ENCODE results near the gene GMPR2.

The GMPR2 gene

DNA sequence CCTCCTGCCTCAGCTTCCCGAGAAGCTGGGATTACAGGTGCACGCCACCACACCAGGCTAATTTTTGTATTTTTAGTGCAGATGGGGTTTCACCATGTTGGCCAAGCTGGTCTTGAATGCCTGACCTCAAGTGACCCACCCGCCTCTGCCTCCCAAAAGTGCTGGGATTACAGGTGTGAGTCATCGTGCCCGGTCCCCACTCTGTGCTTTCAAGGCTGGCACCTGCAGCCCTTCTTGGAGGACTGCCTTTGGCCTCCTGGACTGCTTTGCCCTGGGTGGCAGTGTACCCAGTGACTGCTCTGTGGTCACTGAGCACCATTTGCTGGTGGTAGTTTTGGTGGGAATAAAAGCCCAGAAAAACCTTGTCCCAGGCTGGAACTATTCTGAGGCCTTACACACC lies 54.3 kb downstream of the GMPR2 start:
- no peak for TF ChIP-seq EP300 (IDR thresholded peaks at IDR 0.05; ENCODE audit: borderline replicate concordance)
- TF ChIP-seq CREB1 (IDR thresholded peaks at IDR 0.05; ENCODE audit: low read depth) = no peak
- no peak for TF ChIP-seq EGR1 (IDR thresholded peaks at IDR 0.05)
- TF ChIP-seq ZBTB7A (IDR thresholded peaks at IDR 0.05; ENCODE audit: low read depth) = no peak
- no peak for TF ChIP-seq NFIC (IDR thresholded peaks at IDR 0.05)
- TF ChIP-seq, protein P1, sequence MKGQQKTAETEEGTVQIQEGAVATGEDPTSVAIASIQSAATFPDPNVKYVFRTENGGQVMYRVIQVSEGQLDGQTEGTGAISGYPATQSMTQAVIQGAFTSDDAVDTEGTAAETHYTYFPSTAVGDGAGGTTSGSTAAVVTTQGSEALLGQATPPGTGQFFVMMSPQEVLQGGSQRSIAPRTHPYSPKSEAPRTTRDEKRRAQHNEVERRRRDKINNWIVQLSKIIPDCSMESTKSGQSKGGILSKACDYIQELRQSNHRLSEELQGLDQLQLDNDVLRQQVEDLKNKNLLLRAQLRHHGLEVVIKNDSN (IDR thresholded peaks at IDR 0.05) = no peak
- TF ChIP-seq, protein P2, sequence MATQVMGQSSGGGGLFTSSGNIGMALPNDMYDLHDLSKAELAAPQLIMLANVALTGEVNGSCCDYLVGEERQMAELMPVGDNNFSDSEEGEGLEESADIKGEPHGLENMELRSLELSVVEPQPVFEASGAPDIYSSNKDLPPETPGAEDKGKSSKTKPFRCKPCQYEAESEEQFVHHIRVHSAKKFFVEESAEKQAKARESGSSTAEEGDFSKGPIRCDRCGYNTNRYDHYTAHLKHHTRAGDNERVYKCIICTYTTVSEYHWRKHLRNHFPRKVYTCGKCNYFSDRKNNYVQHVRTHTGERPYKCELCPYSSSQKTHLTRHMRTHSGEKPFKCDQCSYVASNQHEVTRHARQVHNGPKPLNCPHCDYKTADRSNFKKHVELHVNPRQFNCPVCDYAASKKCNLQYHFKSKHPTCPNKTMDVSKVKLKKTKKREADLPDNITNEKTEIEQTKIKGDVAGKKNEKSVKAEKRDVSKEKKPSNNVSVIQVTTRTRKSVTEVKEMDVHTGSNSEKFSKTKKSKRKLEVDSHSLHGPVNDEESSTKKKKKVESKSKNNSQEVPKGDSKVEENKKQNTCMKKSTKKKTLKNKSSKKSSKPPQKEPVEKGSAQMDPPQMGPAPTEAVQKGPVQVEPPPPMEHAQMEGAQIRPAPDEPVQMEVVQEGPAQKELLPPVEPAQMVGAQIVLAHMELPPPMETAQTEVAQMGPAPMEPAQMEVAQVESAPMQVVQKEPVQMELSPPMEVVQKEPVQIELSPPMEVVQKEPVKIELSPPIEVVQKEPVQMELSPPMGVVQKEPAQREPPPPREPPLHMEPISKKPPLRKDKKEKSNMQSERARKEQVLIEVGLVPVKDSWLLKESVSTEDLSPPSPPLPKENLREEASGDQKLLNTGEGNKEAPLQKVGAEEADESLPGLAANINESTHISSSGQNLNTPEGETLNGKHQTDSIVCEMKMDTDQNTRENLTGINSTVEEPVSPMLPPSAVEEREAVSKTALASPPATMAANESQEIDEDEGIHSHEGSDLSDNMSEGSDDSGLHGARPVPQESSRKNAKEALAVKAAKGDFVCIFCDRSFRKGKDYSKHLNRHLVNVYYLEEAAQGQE (IDR thresholded peaks at IDR 0.05; ENCODE audit: low read depth) = no peak
- TF ChIP-seq FOXM1 (IDR thresholded peaks at IDR 0.05; ENCODE audit: borderline replicate concordance, low read depth) = no peak
- no peak for TF ChIP-seq CEBPB (IDR thresholded peaks at IDR 0.05)
- TF ChIP-seq TAF1 (IDR thresholded peaks at IDR 0.05; ENCODE audit: low read depth) = no peak
- no peak for TF ChIP-seq TEAD4 (IDR thresholded peaks at IDR 0.05)
- no peak for TF ChIP-seq YY1 (IDR thresholded peaks at IDR 0.05; ENCODE audit: low read depth)
- TF ChIP-seq, protein P3, sequence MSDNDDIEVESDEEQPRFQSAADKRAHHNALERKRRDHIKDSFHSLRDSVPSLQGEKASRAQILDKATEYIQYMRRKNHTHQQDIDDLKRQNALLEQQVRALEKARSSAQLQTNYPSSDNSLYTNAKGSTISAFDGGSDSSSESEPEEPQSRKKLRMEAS (IDR thresholded peaks at IDR 0.05) = no peak
- no peak for TF ChIP-seq TCF12 (IDR thresholded peaks at IDR 0.05; ENCODE audit: low read depth)
- no peak for TF ChIP-seq RAD21 (IDR thresholded peaks at IDR 0.05; ENCODE audit: low read depth)
